Skin of body (tissue), 2 donors: ENCODE data around the gene TNIP1. TPM values are rescaled to one million over a fixed set of nuclear protein-coding genes. Genes with fewer than 3 reads are reported as not detected.
A peak's percentile ranks its signal among the peaks of the same experiment; 100 is the strongest.

ENCODE experiments used
- DNase-seq: peaks from one replicate; lab custom pipeline; 2025; lab: John Stamatoyannopoulos, UW
- total RNA-seq: library from RNA; depleted of rRNA; stranded (reverse); fragments of >200 nt; gene quantifications from one replicate; pipeline ENCODE4 v1.2.3, GENCODE V29; 2014

Gene TNIP1
- total RNA-seq, 1 donor from 2014 or later = 49.8 TPM

GRCh38 chr5:151065609-151066008, 15.2 kb downstream of the TNIP1 start:
- no peak for DNase-seq

GRCh38 chr5:151064916-151065499, 15.8 kb downstream of the TNIP1 start:
- no peak for DNase-seq

- no peak for DNase-seq
These were observed 17.5 kb downstream of the TNIP1 start for GRCh38 chr5:151063142-151063989.

GRCh38 chr5:151062405-151063141, 18.3 kb downstream of the TNIP1 start:
- DNase-seq = no peak

- no peak for DNase-seq
These were observed 20.1 kb downstream of the TNIP1 start for GRCh38 chr5:151060742-151061141.

- DNase-seq = no peak
These were observed 21.8 kb downstream of the TNIP1 start for GRCh38 chr5:151058891-151059489.

- no peak for DNase-seq
These were observed 22.5 kb downstream of the TNIP1 start for GRCh38 chr5:151058301-151058700.

- no peak for DNase-seq
These were observed 24.2 kb downstream of the TNIP1 start for GRCh38 chr5:151056379-151057325.

- DNase-seq = no peak
These were observed 25.5 kb downstream of the TNIP1 start for GRCh38 chr5:151055336-151055735.

GRCh38 chr5:151054709-151055108, 26.1 kb downstream of the TNIP1 start:
- DNase-seq = no peak

GRCh38 chr5:151053796-151054462, 26.9 kb downstream of the TNIP1 start:
- no peak for DNase-seq

GRCh38 chr5:151052836-151053235, 28.0 kb downstream of the TNIP1 start:
- no peak for DNase-seq

- DNase-seq = no peak
These were observed 28.8 kb downstream of the TNIP1 start for GRCh38 chr5:151051931-151052608.

GRCh38 chr5:151051066-151051930, 29.5 kb downstream of the TNIP1 start:
- peak; percentile 19 for DNase-seq

GRCh38 chr5:151048526-151048925, 32.3 kb downstream of the TNIP1 start:
- no peak for DNase-seq

- no peak for DNase-seq
These were observed 32.9 kb downstream of the TNIP1 start for GRCh38 chr5:151047814-151048425.

- DNase-seq = no peak
These were observed 38.3 kb downstream of the TNIP1 start for GRCh38 chr5:151042453-151043093.
